IMR-90 (cell line): ENCODE measurements around the gene SSPN.

ENCODE experiments used
- MAFK ChIP-seq: IDR thresholded peaks from 2 replicates; pipeline ENCODE4 v1.6.1; 2012; ENCODE audit warnings: low read depth, low read length, improper control_type of control experiment
- MAZ ChIP-seq: IDR thresholded peaks from 2 replicates; pipeline ENCODE4 v1.6.1; 2012; ENCODE audit warnings: low read depth, mild to moderate bottlenecking, low read length, improper control_type of control experiment, moderate library complexity, borderline replicate concordance
- MXI1 ChIP-seq: IDR thresholded peaks from 2 replicates; pipeline ENCODE4 v1.6.1; 2012; ENCODE audit warnings: low read depth, mild to moderate bottlenecking, low read length, moderate library complexity, borderline replicate concordance
- POLR2A ChIP-seq: IDR thresholded peaks from 2 replicates; pipeline ENCODE4 v1.6.1; 2012; ENCODE audit warnings: mild to moderate bottlenecking, low read depth, low read length
- RAD21 ChIP-seq: IDR thresholded peaks from 2 replicates; pipeline ENCODE4 v1.6.1; 2012; ENCODE audit warnings: low read length, improper control_type of control experiment
- RCOR1 ChIP-seq: IDR thresholded peaks from 2 replicates; pipeline ENCODE4 v1.6.1; 2012; ENCODE audit warnings: mild to moderate bottlenecking, low read length, improper control_type of control experiment; ENCODE audit not compliant: insufficient replicate concordance
- RFX5 ChIP-seq: IDR thresholded peaks from 2 replicates; pipeline ENCODE4 v1.8.0; 2012; ENCODE audit warnings: low read depth, mild to moderate bottlenecking, low read length, moderate library complexity
- TF ChIP-seq, protein P1 (sequence below): fragments of 150-350 bp; IDR thresholded peaks from 2 replicates; pipeline ENCODE4 v1.6.1; 2017; ENCODE audit warnings: mild to moderate bottlenecking, antibody characterized with exemption, low read length, low read depth
- TF ChIP-seq, protein P2 (sequence below): conservative IDR thresholded peaks from 2 replicates; pipeline ENCODE4 v1.5.1; 2012; ENCODE audit warnings: mild to moderate bottlenecking, low read depth, low read length, improper control_type of control experiment

DNA sequence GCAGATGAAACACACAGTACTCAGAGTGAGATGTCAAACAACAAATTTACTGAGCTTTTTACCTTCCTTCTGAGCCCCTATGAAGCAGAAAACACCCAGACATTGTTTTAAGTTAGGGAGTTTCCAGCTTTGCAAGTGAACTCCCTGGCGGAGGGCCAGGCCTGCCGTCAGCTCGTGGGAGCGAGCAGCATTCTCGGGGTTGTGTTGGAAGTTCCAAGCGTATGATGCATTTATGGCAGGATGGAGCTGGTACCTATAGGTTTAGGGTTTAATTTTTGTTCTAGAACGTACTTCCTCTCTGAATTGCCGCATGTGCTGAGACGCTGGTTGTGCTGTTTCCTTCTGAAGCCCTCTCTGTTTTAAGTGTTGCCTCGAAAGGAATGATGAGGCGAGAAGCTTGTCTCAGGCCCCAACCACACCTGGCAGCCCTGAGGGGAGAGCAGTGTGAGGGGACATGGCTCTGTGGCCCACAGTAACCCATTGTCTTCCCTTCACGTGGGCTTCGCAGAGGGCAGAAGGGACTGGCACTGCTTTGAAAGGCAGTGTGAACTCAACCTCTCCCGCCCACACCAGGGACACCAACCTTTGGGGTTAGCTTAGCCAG lies 76.6 kb downstream of the SSPN start:
- TF ChIP-seq, protein P1, sequence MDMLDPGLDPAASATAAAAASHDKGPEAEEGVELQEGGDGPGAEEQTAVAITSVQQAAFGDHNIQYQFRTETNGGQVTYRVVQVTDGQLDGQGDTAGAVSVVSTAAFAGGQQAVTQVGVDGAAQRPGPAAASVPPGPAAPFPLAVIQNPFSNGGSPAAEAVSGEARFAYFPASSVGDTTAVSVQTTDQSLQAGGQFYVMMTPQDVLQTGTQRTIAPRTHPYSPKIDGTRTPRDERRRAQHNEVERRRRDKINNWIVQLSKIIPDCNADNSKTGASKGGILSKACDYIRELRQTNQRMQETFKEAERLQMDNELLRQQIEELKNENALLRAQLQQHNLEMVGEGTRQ = no peak
- TF ChIP-seq, protein P2, sequence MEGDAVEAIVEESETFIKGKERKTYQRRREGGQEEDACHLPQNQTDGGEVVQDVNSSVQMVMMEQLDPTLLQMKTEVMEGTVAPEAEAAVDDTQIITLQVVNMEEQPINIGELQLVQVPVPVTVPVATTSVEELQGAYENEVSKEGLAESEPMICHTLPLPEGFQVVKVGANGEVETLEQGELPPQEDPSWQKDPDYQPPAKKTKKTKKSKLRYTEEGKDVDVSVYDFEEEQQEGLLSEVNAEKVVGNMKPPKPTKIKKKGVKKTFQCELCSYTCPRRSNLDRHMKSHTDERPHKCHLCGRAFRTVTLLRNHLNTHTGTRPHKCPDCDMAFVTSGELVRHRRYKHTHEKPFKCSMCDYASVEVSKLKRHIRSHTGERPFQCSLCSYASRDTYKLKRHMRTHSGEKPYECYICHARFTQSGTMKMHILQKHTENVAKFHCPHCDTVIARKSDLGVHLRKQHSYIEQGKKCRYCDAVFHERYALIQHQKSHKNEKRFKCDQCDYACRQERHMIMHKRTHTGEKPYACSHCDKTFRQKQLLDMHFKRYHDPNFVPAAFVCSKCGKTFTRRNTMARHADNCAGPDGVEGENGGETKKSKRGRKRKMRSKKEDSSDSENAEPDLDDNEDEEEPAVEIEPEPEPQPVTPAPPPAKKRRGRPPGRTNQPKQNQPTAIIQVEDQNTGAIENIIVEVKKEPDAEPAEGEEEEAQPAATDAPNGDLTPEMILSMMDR = no peak
- TF ChIP-seq MAFK (no peak), RAD21 (no peak), POLR2A (no peak), RFX5 (no peak), RCOR1 (no peak), MAZ (no peak; the same call in 1 of the 2 replicates), MXI1 (no peak)
